Measurements from ENCODE around the gene VWF. TPM values are rescaled to one million over a fixed set of nuclear protein-coding genes. Genes with fewer than 3 reads are reported as not detected.
A peak's percentile ranks its signal among the peaks of the same experiment; 100 is the strongest.

The VWF gene
- total and polyA plus RNA-seq, 2 of the 13 experiments (the other 11 are each of a cell fraction or from before 2014, with no cell fraction given), result 0.20 to 0.25 TPM

- no TSS peak for BruUV-seq (replicated peaks)
- Histone ChIP-seq H2AFZ (ENCODE audit: low read length) (no peak overlapping the region), H3K27ac (ENCODE audit: extremely low read length, insufficient read depth, low read length) (no peak overlapping the region), H3K9ac (ENCODE audit: insufficient read depth, low read depth, low read length) (no peak overlapping the region), H3K4me1 (ENCODE audit: insufficient read depth, low read length) (peaks cover 22% of the 10 kb centered on the region), H3K9me3 (ENCODE audit: low read length) (no peaks in the 10 kb centered on the region), H4K20me1 (ENCODE audit: insufficient read depth, low read length) (no peaks in the 10 kb centered on the region), H3K79me2 (ENCODE audit: insufficient read depth, low read length) (no peaks in the 10 kb centered on the region), H3K36me3 (replicated peaks in 1 of 2; ENCODE audit: control insufficient read depth in 1 of 2, insufficient read depth in 2 of 2, low read length in 2 of 2) (no peaks in the 10 kb centered on the region), H3K27me3 (ENCODE audit: control insufficient read depth in 1 of 2, insufficient read depth in 2 of 2, low read length in 2 of 2) (no peaks in the 10 kb centered on the region; a peak in 1 of 5 replicates), H3K4me2 (ENCODE audit: low read depth, low read length) (0 out of 2 replicates have a peak overlapping the region, but pooled peaks have one; percentile 9), H3K4me3 (replicated peaks in 1 of 3; ENCODE audit: insufficient read depth in 1 of 3, low read depth in 2 of 3, low read length in 3 of 3) (no peak overlapping the region)
- ChIA-PET CTCF (ENCODE audit: low intra/inter-chr PET ratio, low total read pairs) (no interaction called here), POLR2A (no interaction called here)
- WGBS (ENCODE audit: low lambda C conversion rate), result 70% methylated on average over 8 of the region's 8 CpGs
- peak; percentile 50 for ATAC-seq
- intact Hi-C loops (cut with micrococcal nuclease; ENCODE audit: unreplicated experiment), result no loop called here
- peak; percentile 33 for DNase-seq (ENCODE audit: low spot score)
- no peak for FAIRE-seq
- in situ Hi-C loops (cut with HindIII; ENCODE audit: extremely low pct_ligation_motif_present, low pct_unique_long_range_greater_than_20kb), result loop anchor here (25.0 kb wide), 1 partner anchor 412 kb away; the partner anchor contains the start of genes TAPBPL and VAMP1
- TF ChIP-seq SCMH1 (CRISPR knock-in tag; IDR thresholded peaks at IDR 0.05; ENCODE audit: borderline replicate concordance) (no peak), CREBL2 (CRISPR knock-in tag; IDR thresholded peaks at IDR 0.05; ENCODE audit: borderline replicate concordance) (no peak), ZNF276 (CRISPR knock-in tag; IDR thresholded peaks at IDR 0.05; ENCODE audit: low read depth) (no peak), MIXL1 (CRISPR knock-in tag; IDR thresholded peaks at IDR 0.05) (no peak), STAG1 (CRISPR knock-in tag; IDR thresholded peaks at IDR 0.05) (peak; percentile 42; the same call in 1 of the 2 replicates), RAD21 (CRISPR knock-in tag; IDR thresholded peaks at IDR 0.05) (0 out of 2 replicates have a peak, but pooled peaks have one; percentile 23), ZNF280D (CRISPR knock-in tag; IDR thresholded peaks at IDR 0.05) (no peak), SMC3 (IDR thresholded peaks at IDR 0.05; ENCODE audit: low read length) (peak; percentile 23; the same call in 1 of the 2 replicates), SOX5 (CRISPR knock-in tag; IDR thresholded peaks at IDR 0.05; ENCODE audit: borderline replicate concordance) (no peak), CEBPB (IDR thresholded peaks at IDR 0.05; ENCODE audit: borderline replicate concordance, low read depth, low read length) (peak; percentile 65; the same call in 1 of the 2 replicates), PHF5A (CRISPR knock-in tag; IDR thresholded peaks at IDR 0.05; ENCODE audit: low read depth, unreplicated experiment) (no peak), ARNTL (CRISPR knock-in tag; IDR thresholded peaks at IDR 0.05) (no peak), ZNF17 (CRISPR knock-in tag; IDR thresholded peaks at IDR 0.05) (no peak), ATF3 (CRISPR knock-in tag; IDR thresholded peaks at IDR 0.05) (0 out of 2 replicates have a peak, but pooled peaks have one; percentile 26), ZNF703 (CRISPR knock-in tag; IDR thresholded peaks at IDR 0.05; ENCODE audit: borderline replicate concordance) (no peak), CEBPG (CRISPR knock-in tag; IDR thresholded peaks at IDR 0.05) (peak; percentile 72), TERF1 (CRISPR knock-in tag; IDR thresholded peaks at IDR 0.05) (no peak)
Measured at GRCh38 chr12:6049992-6050391, 74.5 kb downstream of the VWF start.

Data from HepG2 (cell line).